ENCODE data around the gene PMPCA.
A peak's percentile ranks its signal among the peaks of the same experiment; 100 is the strongest.
"Not testable (repeated sequence)": the region's sequence is repeated elsewhere in the genome, so short reads cannot be mapped to it uniquely, and the experiment has no call there.

PMPCA gene

DNA sequence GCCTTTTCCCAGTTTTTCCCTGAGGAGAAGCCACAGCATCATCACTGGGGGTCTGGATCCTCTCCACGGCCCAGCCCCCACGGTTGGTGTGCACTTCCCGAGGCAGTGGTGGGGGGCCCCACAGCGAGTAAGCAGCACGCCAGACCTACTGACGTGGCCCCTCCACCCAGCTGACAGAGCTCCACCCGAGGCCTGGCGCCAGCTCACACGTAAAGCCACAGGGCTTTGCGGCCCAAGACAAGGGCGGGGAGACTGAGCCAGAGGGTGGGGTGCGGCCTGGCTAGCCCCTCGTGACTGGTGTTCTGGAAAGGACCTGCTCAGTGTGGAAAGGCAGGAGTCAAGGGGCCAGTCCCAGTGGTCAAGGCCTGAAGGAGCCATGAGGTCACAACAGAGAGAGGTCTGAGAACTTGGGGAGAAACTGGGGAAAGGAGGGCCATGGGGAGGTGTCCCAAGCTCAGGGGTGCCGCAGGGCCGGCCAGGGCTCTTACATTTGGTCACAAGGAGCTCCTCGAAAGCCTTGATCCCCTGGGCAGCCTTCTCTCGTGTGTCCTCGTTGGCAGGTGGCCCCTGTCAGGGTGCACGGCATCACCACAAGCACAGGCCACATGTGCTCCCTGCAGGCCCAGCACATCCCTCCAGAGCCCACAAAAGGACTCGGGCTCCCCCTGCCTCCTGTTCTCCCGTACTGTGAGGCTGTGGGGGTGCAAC lies 16.0 kb upstream of the PMPCA start:
- DNase-seq (ENCODE audit: low read depth): no peak

DNA sequence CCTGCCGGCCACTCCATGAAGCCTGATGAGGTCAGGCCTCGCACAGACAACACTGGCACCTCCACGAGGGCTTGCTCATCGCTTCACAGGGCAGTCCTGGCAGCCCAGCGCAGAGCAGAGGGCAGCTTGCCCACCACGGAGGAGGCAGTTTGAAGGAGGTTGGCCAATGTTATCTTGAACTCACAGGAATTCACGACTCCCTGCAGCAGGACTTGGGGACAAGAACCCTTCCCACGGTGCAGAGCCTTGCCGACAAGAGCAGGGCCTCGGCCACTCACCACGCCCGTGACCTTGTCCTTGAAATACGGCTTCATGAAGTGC lies 15.5 kb upstream of the PMPCA start:
- no peak for DNase-seq (ENCODE audit: low read depth)

- DNase-seq (ENCODE audit: low read depth): no peak
Observed at GRCh38 chr9:136395345-136396218, 14.9 kb upstream of the PMPCA start.

- no peak for DNase-seq (ENCODE audit: low read depth)
Observed at GRCh38 chr9:136396219-136396515, 14.3 kb upstream of the PMPCA start.

- no peak for DNase-seq (ENCODE audit: low read depth)
Observed at GRCh38 chr9:136397643-136398042, 12.8 kb upstream of the PMPCA start.

GRCh38 chr9:136398286-136398685 lies 12.2 kb upstream of the PMPCA start:
- DNase-seq (ENCODE audit: low read depth): no peak

- DNase-seq (ENCODE audit: low read depth): peak; percentile 40
Observed at GRCh38 chr9:136399176-136400037, 11.1 kb upstream of the PMPCA start.

GRCh38 chr9:136400038-136400834 lies 10.2 kb upstream of the PMPCA start, which contains the start of gene SNAPC4:
TSS of gene SNAPC4 (minus strand) at chr9:136400170. CDS start at chr9:136398428, 1,742 bp downstream.
- DNase-seq (ENCODE audit: low read depth): peak; percentile 91

DNA sequence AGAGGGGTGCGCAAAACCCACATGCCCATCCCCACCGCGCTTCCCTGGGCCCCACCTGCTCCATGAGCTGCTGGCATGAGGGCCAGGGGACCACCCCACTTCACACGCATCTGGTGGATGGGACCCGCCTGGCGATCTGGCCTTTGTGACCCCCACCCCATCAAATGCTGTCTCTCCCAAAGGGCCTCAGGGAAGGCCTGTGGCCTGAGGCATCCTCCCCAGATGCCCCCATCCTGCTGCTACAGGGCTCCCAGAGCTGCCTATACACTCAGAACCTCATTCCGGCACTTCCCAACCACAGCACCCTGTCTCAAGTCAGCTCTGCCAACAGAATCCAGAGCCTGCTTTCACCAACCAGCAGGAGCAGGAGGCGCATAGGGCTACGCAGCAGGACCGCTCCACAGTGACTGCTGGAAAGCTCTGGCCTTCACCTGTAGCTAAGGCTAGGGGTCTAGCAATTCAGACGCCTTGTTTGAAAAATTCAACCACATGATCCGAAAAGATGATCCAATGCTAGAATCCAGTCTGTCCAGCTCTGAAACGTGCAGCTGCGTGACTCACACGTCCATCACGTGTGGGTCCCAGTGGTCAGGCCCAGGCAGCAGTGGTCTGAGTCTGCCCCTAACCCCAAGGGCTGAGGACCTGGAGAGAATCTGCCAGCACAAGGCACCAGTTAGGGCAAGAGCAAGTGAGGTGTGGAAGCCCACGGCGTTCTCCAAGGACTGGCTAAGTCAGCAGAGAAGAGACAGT lies 9.1 kb upstream of the PMPCA start:
- no peak for DNase-seq (ENCODE audit: low read depth)

DNA sequence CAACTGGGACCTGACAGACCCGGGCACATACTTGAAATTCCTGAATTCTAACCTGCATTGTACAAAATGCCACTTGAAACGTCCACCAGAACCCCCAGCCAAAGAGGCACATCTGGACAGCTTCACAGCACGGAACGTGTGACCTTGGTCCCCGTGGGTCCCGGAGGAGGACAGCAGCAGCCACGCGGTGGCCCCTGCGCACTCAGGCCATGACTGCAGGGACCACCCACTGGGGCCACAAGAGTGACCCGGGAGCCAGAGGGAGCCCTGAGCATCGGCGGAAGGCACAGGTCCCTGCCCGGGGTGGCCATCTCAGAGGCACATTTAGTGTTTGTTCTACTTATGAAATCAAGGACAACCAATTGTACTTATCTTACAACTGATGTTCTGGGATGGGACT lies 8.4 kb upstream of the PMPCA start:
- no peak for DNase-seq (ENCODE audit: low read depth)

DNA sequence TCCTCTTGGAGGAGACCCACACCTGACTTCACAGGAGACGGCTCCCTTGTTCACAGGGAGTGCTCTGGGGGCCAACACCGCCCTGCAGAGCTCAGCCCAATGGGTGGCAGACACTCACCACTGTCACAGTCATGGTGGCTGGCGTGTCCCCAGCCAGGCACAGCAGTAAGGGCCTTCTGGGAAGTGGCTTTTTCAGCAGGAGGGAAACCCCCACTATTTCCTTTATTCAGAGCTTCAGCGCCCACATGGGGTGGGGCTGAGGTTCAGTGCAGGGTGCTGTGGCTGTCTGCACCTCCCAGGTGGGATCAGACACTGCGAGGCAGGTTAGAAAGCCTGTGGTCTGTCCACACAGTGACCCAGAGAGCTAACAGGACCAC lies 6.9 kb upstream of the PMPCA start:
- peak; percentile 66 for DNase-seq (ENCODE audit: low read depth)

DNA sequence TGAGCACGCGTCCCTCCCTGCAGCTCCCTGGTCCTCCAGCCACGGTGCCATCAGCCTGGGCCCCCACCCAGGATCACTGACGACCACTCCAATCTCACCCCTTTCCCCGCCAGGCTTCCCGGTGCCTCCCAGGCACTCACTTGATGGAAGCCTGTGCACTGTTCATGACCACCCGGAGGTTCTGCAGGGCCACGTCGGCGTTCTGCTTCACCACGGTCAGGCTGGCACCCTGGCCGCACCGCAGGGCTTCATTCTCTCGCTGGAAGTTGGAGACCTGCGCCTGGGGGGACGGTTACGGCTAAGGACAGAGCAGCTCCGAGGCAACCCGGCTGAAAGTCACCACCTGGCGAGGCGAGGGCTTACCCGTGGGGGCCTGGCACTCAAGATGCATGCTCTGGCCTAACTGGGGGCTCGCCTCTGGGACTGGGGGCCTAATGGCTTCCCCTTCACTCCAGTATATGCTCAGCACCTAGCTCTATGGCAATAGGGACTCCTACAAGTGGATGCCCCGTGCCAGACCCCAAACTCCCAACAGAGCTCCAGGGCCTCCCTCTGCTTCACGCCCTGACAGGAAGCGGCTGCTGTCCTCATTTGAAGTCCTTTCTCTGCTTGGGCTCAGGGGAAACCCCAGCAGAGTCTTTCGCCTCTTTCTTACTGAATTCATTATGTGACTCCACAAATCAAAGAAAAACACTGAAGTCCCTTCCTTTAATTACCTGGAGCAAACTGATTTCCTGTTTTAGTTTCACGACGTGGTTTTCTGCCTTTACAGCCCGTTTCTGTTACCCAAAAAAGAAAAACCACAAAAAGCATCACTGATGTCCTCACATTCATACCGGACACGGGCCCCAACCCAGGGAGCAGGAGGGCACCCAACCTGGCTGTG lies 6.3 kb upstream of the PMPCA start:
- peak; percentile 38 for DNase-seq (ENCODE audit: low read depth)

DNA sequence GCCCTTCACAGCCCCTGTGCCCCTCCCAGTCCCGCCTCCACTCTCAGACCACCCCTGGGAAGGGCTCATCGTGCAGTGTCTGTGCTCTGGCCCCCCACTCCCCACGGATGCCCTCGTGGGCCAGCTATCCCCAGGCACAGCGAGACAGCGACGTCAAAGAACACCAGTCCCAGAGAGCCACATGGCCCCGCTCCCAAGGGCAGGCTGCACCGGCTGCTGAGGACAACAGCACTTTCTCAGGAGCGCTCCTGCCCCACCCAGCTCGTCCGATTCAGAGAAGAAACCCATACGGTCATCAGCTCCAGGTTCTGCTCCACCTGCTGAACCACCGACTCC lies 5.7 kb upstream of the PMPCA start:
- DNase-seq (ENCODE audit: low read depth): no peak

GRCh38 chr9:136405481-136405880 lies 5.0 kb upstream of the PMPCA start:
- DNase-seq (ENCODE audit: low read depth): no peak

- DNase-seq (ENCODE audit: low read depth): not testable (repeated sequence)
Observed at GRCh38 chr9:136405904-136406303, 4.6 kb upstream of the PMPCA start.

- DNase-seq (ENCODE audit: low read depth): not testable (repeated sequence)
Observed at GRCh38 chr9:136407061-136407460, 3.4 kb upstream of the PMPCA start.

DNA sequence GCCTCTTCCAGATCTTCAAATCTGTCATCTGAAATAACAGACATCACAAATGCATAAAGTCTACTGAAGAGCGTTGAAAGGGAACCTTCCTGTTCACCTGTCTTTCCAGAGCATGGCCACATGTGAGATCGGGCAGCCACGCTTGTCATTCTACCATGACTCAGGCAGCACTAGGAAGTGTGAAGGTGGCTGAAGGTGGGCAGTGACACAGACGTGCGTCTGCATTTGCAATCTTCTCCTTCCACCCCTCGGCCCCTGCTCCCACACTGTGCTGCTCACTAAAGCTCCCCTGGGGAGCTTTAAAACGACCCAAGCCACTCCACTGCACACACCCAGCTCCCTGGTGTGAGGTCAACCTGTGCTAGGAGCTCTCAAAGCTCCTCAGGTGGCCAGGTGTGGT lies 2.5 kb upstream of the PMPCA start:
- no peak for DNase-seq (ENCODE audit: low read depth)

DNA sequence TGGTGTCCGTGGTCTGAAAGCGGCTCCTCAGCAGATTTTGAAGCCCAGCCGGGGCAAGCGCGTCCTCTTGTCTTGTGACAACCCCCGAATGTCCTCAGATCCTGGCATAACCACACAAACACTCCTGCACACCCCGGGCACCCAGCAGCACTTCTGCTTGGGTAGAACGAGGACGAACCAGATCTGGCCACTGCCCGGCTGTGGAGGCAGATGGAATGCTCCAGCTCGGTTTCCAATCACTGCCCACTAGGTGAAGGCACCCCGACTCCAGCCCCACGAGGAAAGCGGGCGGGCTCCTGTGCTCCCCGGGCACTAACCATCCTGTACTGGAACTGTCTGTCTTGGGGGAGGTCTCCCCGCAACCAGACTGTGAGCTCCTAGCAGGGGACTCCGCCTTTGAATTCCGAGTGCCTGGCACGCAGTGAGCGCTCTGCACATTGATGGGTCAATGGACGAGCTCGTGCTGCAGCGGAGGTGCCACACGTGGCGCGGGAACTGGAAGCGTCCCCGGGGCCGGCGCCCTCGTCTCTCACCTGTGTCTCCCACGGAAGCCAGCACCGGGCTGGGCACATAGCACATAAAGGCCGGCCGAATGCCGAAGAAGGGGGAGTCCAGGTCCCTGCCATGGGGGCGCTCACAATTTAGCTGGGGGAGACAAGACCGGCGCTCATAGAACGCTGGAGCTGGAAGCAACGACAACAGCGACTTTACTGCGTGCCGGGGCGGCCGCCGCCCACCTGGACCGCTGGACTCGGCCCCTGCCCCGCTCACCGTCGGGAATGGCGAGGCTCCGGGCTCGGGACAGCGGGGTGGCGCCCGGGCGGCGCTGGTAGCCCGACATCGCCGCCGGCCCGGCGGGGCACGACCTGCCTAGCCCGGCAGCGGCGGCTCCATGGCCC lies 652 bp upstream of the PMPCA start:
- peak; percentile 30 for DNase-seq (ENCODE audit: low read depth)

GRCh38 chr9:136411378-136411777 lies 920 bp downstream of the PMPCA start:
- DNase-seq (ENCODE audit: low read depth): no peak
